ENCODE results near the gene ERICH3.

ERICH3 gene

GRCh38 chr1:74641876-74642275 lies 31.7 kb downstream of the ERICH3 start:
- no peak overlapping the region for H3K4me3 ChIP-seq (ENCODE audit: low read length)
- no peak for DNase-seq (ENCODE audit: low read depth)
- no peak for TF ChIP-seq CTCF (conservative IDR thresholded peaks at IDR 0.05; ENCODE audit: low read length)

- TF ChIP-seq CTCF (conservative IDR thresholded peaks at IDR 0.05; ENCODE audit: low read length): no peak
- no peak for DNase-seq (ENCODE audit: low read depth)
Measured at GRCh38 chr1:74641161-74641560, 32.4 kb downstream of the ERICH3 start.

GRCh38 chr1:74637296-74637695 lies 36.3 kb downstream of the ERICH3 start:
- H3K4me3 ChIP-seq (ENCODE audit: low read length): no peak overlapping the region
- no peak for TF ChIP-seq CTCF (conservative IDR thresholded peaks at IDR 0.05; ENCODE audit: low read length)
- no peak for DNase-seq (ENCODE audit: low read depth)

More at GRCh38 chr1:74641161-74641560, 32.4 kb downstream of the ERICH3 start:
- H3K4me3 ChIP-seq (ENCODE audit: low read length): no peak overlapping the region

DNA sequence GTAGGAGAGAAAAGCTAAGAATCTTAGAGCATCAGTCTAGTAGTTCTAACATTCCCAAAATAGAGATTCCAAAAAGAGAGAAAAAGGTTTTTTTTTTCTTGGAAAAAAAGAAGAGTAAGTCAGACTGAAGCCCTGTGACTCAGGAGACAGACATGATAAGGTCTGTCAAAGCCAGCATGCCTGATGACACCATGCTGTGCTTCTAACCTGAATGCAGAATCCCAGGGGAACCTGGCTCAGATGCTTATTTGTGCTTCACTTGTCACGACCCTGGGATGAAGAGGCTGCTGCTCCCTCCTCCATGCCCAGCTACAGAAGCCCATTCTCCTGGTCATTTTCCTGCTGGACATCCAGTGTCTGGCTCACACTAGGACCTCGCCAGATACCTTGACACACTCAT lies 44.3 kb downstream of the ERICH3 start:
- H3K4me3 ChIP-seq (ENCODE audit: low read length): no peak overlapping the region
- no peak for DNase-seq (ENCODE audit: low read depth)
- no peak for TF ChIP-seq CTCF (conservative IDR thresholded peaks at IDR 0.05; ENCODE audit: low read length)

- no peak for DNase-seq (ENCODE audit: low read depth)
- H3K4me3 ChIP-seq (ENCODE audit: low read length): no peak overlapping the region
- no peak for TF ChIP-seq CTCF (conservative IDR thresholded peaks at IDR 0.05; ENCODE audit: low read length)
Measured at GRCh38 chr1:74623716-74624115, 49.9 kb downstream of the ERICH3 start.

- no peak for DNase-seq (ENCODE audit: low read depth)
- H3K4me3 ChIP-seq (ENCODE audit: low read length): no peak overlapping the region
- TF ChIP-seq CTCF (conservative IDR thresholded peaks at IDR 0.05; ENCODE audit: low read length): no peak
Measured at GRCh38 chr1:74620242-74620641, 53.4 kb downstream of the ERICH3 start.

- no peak for TF ChIP-seq CTCF (conservative IDR thresholded peaks at IDR 0.05; ENCODE audit: low read length)
- DNase-seq (ENCODE audit: low read depth): no peak
Measured at GRCh38 chr1:74618974-74619373, 54.6 kb downstream of the ERICH3 start.

More at GRCh38 chr1:74618974-74619373, 54.6 kb downstream of the ERICH3 start:
- H3K4me3 ChIP-seq (ENCODE audit: low read length): no peak overlapping the region
